H1 (cell line): ENCODE measurements around the gene DPM2. TPM values are rescaled to one million over a fixed set of nuclear protein-coding genes. Genes with fewer than 3 reads are reported as not detected.

Source experiments
- CTCF ChIA-PET: fragments of 300-600 bp; sonication (Branson Sonifier 250); formaldehyde crosslinking; loops from one replicate; lab custom pipeline; 2021; ENCODE audit not compliant: partially characterized antibody; lab: Charles Lee
- POLR2A ChIA-PET: fragments of 300-600 bp; sonication (Branson Sonifier 250); formaldehyde crosslinking; loops from one replicate; lab custom pipeline; 2021; ENCODE audit warnings: inconsistent platforms; ENCODE audit not compliant: partially characterized antibody; lab: Charles Lee
- DNase-seq, 2 experiments: peaks; one replicate each; pipeline versions ENCODE4 v3.0.0 to v3.0.0-alpha.2; 2010 to 2022; ENCODE audit warnings: low spot score in 2 of 2, low read depth in 1 of 2, mixed read lengths in 1 of 2
- FAIRE-seq: peaks from 2 replicates; lab custom pipeline; 2011; peaks lifted over from hg19 to GRCh38; lab: Jason Lieb, UNC
- H2AFZ ChIP-seq: 2 replicates; pipeline ENCODE4 v1.8.1; 2012; ENCODE audit warnings: low read length, inconsistent platforms
- H2AK5ac ChIP-seq: 2 replicates; pipeline ENCODE4 v1.6.1; 2013; ENCODE audit warnings: low read depth, low read length
- H2BK120ac ChIP-seq: replicated peaks from 2 replicates; pipeline ENCODE3; 2013; ENCODE audit warnings: low read depth, low read length, inconsistent platforms
- H2BK12ac ChIP-seq: 2 replicates; pipeline ENCODE4 v1.6.1; 2013; ENCODE audit warnings: low read depth, low read length
- H2BK15ac ChIP-seq: 2 replicates; pipeline ENCODE4 v1.6.1; 2013; ENCODE audit warnings: low read length
- H2BK20ac ChIP-seq: 2 replicates; pipeline ENCODE4 v1.6.1; 2013; ENCODE audit warnings: low read length
- H2BK5ac ChIP-seq: 2 replicates; pipeline ENCODE4 v1.6.1; 2013; ENCODE audit warnings: low read depth, low read length
- H3K14ac ChIP-seq: 2 replicates; pipeline ENCODE4 v1.6.1; 2013; ENCODE audit warnings: inconsistent platforms; ENCODE audit not compliant: insufficient read length
- H3K18ac ChIP-seq: 2 replicates; pipeline ENCODE4 v1.6.1; 2013; ENCODE audit warnings: low read length; ENCODE audit errors: extremely low read depth
- H3K23ac ChIP-seq: 2 replicates; pipeline ENCODE4 v1.6.1; 2013; ENCODE audit warnings: inconsistent platforms; ENCODE audit not compliant: insufficient read length
- H3K23me2 ChIP-seq: 2 replicates; pipeline ENCODE4 v1.6.1; 2013; ENCODE audit warnings: low read depth, low read length
- H3K27ac ChIP-seq: 2 replicates; pipeline ENCODE4 v1.6.1; 2011; ENCODE audit warnings: low read depth, low read length, inconsistent platforms
- H3K27me3 ChIP-seq, 4 experiments: replicated peaks in 1 of 4; 1 replicate in 1 of 4; 2 replicates in 3 of 4; pipeline versions ENCODE4 v1.6.1 to v1.8.1; 2011 to 2013; ENCODE audit warnings: low read length in 3 of 4, mild to moderate bottlenecking in 3 of 4, inconsistent platforms in 2 of 4, mixed read lengths in 2 of 4, moderate library complexity in 1 of 4; ENCODE audit not compliant: control insufficient read depth in 3 of 4, insufficient read depth in 3 of 4; ENCODE audit errors: extremely low read depth in 1 of 4
- H3K36me3 ChIP-seq, 4 experiments: 2 replicates each; pipeline versions ENCODE4 v1.6.1 to v1.8.1; 2011 to 2013; ENCODE audit warnings: mild to moderate bottlenecking in 4 of 4, low read length in 3 of 4, moderate library complexity in 2 of 4, control low read depth in 1 of 4, inconsistent platforms in 1 of 4; ENCODE audit not compliant: insufficient read depth in 4 of 4, control insufficient read depth in 2 of 4
- H3K4ac ChIP-seq: replicated peaks from 2 replicates; pipeline ENCODE3; 2013; ENCODE audit warnings: low read length, low read depth, mixed read lengths, inconsistent platforms; ENCODE audit not compliant: insufficient read length
- H3K4me1 ChIP-seq, 4 experiments: replicated peaks in 1 of 4; 1 replicate in 1 of 4; 2 replicates in 3 of 4; pipeline versions ENCODE4 v1.6.1 to v1.8.1; 2011 to 2013; ENCODE audit warnings: low read length in 3 of 4, inconsistent platforms in 2 of 4, mixed read lengths in 1 of 4; ENCODE audit not compliant: insufficient read depth in 4 of 4, control insufficient read depth in 3 of 4
- H3K4me2 ChIP-seq, 2 experiments: 2 replicates each; pipeline versions ENCODE4 v1.6.1 to v1.8.1; 2011 to 2013; ENCODE audit warnings: low read depth in 2 of 2, low read length in 2 of 2, control low read depth in 1 of 2, inconsistent platforms in 1 of 2, mild to moderate bottlenecking in 1 of 2; ENCODE audit not compliant: insufficient read depth in 1 of 2
- H3K4me3 ChIP-seq, 4 experiments: fragments of 200-600, 300-600 bp in 1 of 4; sonication (generic), shearing (Covaris generic), sonication (Bioruptor Twin) in 1 of 4; 2 replicates each; pipeline versions ENCODE4 v1.5.1 to v1.8.1; 2011 to 2016; ENCODE audit warnings: low read length in 4 of 4, low read depth in 3 of 4, control low read depth in 2 of 4, inconsistent platforms in 2 of 4, mild to moderate bottlenecking in 2 of 4, mixed read lengths in 1 of 4, moderate library complexity in 1 of 4; ENCODE audit not compliant: insufficient read depth in 2 of 4; ENCODE audit errors: extremely low read depth in 1 of 4
- H3K56ac ChIP-seq: replicated peaks from 2 replicates; pipeline ENCODE3; 2013; ENCODE audit warnings: low read depth, mild to moderate bottlenecking, mixed read lengths, low read length, inconsistent platforms; ENCODE audit not compliant: insufficient read length
- H3K79me1 ChIP-seq: 2 replicates; pipeline ENCODE4 v1.6.1; 2013; ENCODE audit warnings: low read depth, low read length, control low read depth
- H3K79me2 ChIP-seq, 2 experiments: 2 replicates each; pipeline versions ENCODE4 v1.6.1 to v1.8.1; 2012 to 2013; ENCODE audit warnings: low read length in 2 of 2, mild to moderate bottlenecking in 2 of 2, inconsistent platforms in 1 of 2; ENCODE audit not compliant: insufficient read depth in 2 of 2, control insufficient read depth in 1 of 2
- H3K9ac ChIP-seq, 4 experiments: replicated peaks in 1 of 4; 1 replicate in 1 of 4; 2 replicates in 3 of 4; pipeline versions ENCODE4 v1.6.1 to v1.8.1; 2011 to 2013; ENCODE audit warnings: low read depth in 3 of 4, low read length in 3 of 4, control low read depth in 2 of 4, mild to moderate bottlenecking in 2 of 4, moderate library complexity in 2 of 4, inconsistent platforms in 1 of 4; ENCODE audit errors: extremely low read depth in 1 of 4
- H3K9me3 ChIP-seq, 2 experiments: 2 replicates each; pipeline versions ENCODE4 v1.6.1 to v1.8.1; 2012 to 2013; ENCODE audit warnings: mild to moderate bottlenecking in 2 of 2, moderate library complexity in 2 of 2, control low read depth in 1 of 2, inconsistent platforms in 1 of 2, low read depth in 1 of 2, low read length in 1 of 2, mixed read lengths in 1 of 2; ENCODE audit not compliant: insufficient read depth in 2 of 2
- H4K20me1 ChIP-seq, 2 experiments: replicated peaks in 1 of 2; 2 replicates each; pipeline versions ENCODE3 to v1.8.1; 2011 to 2013; ENCODE audit warnings: inconsistent platforms in 2 of 2, low read length in 2 of 2, mild to moderate bottlenecking in 1 of 2; ENCODE audit not compliant: insufficient read depth in 2 of 2, control insufficient read depth in 1 of 2
- H4K5ac ChIP-seq: 2 replicates; pipeline ENCODE4 v1.6.1; 2013; ENCODE audit warnings: low read length, low read depth, mixed read lengths, inconsistent platforms; ENCODE audit not compliant: insufficient read length
- H4K8ac ChIP-seq: 2 replicates; pipeline ENCODE4 v1.8.0; 2013; ENCODE audit warnings: mild to moderate bottlenecking, moderate library complexity, low read length, inconsistent platforms; ENCODE audit not compliant: insufficient read depth; ENCODE audit errors: extremely low read depth
- H4K91ac ChIP-seq: replicated peaks from 2 replicates; pipeline ENCODE3; 2013; ENCODE audit warnings: low read length, mixed read lengths, inconsistent platforms; ENCODE audit not compliant: insufficient read length
- CHD2 ChIP-seq: IDR thresholded peaks from 2 replicates; pipeline ENCODE4 v1.6.1; 2012; ENCODE audit warnings: low read length, improper control_type of control experiment
- CTBP2 ChIP-seq: IDR thresholded peaks from 2 replicates; pipeline ENCODE4 v1.7.0; 2011; ENCODE audit warnings: borderline replicate concordance, mild to moderate bottlenecking, moderate library complexity, mixed read lengths, low read length; ENCODE audit not compliant: insufficient read depth, insufficient read length
- KDM4A ChIP-seq: IDR thresholded peaks from one replicate; pipeline ENCODE4 v1.7.1; 2012; ENCODE audit warnings: low read depth, mild to moderate bottlenecking, moderate library complexity, low read length, inconsistent platforms; ENCODE audit not compliant: severe bottlenecking
- WGBS, 2 experiments: shearing (Covaris generic) in 1 of 2; methylation state at CpG; one replicate each; pipeline versions ENCODE4 v1.1.6 to v1.1.7; 2013 to 2015; ENCODE audit warnings: low lambda C conversion rate in 2 of 2, mixed read lengths in 2 of 2, inconsistent platforms in 1 of 2, low coverage in 1 of 2, missing lambda C conversion rate in 1 of 2; ENCODE audit not compliant: insufficient replicate concordance in 2 of 2, insufficient coverage in 1 of 2, insufficient read length in 1 of 2; ENCODE audit errors: extremely low coverage in 1 of 2, missing lambda C conversion rate in 1 of 2; 5-methylcytosine and 5-hydroxymethylcytosine counted together
- polyA plus RNA-seq, 7 experiments: library from polyadenylated mRNA; depleted of rRNA in 3 of 7; stranded (reverse) in 5 of 7; unstranded in 2 of 7; fragments of >200 nt in 5 of 7; fragments of 200-250 nt in 2 of 7; gene quantifications; 1 replicate in 5 of 7; 2 replicates in 1 of 7; 4 replicates in 1 of 7; pipeline versions ENCODE4 v1.2.1 to v1.2.3, GENCODE V29; 2011 to 2013; ENCODE audit warnings: missing spikeins in 2 of 7, mixed read lengths in 2 of 7
- total RNA-seq: library from RNA; stranded (reverse); fragmentation: NEBNext Ultra II Directional; extraction: Animal tissue kit (Norgen Biotek cat#: 25700); gene quantifications from 2 replicates; pipeline ENCODE4 v1.2.1, GENCODE V29; 2021

The DPM2 gene
- total and polyA plus RNA-seq, 2 of the 8 experiments (the other 6 are each of a cell fraction or from before 2014, with no cell fraction given), result 45.4 to 95.4 TPM

DNA sequence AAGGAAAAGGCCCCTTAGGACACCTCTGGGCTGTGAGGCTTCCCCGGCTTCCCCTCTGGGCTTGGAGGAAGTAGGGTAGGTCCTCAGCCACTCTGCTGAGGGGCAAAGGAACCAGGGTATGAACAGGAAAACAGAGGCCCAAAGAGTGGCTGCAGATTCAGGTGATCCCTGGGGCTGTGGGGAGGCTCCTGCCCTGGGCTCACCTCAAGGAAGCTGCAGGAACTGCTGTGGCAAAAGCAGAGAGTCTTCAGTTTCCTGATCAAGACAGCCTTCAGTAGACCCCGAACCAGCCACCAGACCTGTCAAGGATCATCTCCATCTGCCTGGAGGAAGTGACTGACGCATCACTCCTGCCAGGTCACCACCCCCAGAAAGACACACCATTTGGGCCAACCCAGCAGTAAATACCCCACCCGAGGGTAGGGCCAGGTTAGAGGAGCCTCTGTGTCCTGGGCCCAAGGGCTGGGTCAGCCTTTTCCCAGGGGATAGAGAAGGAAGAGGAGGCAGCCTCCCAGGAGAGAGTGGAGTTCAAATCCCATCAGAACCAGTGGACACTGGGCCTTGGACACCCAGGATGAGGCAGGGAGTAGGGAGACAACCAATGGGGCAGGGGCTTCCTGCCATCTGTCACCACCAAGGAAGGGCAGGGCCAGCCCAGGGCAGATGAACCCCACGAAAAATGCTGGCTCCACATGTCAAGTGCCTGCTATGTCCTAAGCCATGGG is 32.5 kb downstream of the DPM2 start:
- DNase-seq, result no peak
- Histone ChIP-seq H2BK5ac (peak overlapping the region; percentile 63; the same call in 1 of the 2 replicates), H3K4me1 (peaks cover 3 to 21% (median 9%) of the 10 kb centered on the region in 4 experiments), H3K27ac (peak overlapping the region; percentile 12; the same call in 1 of the 2 replicates), H3K79me2 (no peaks in the 10 kb centered on the region), H2AK5ac (0 out of 2 replicates have a peak overlapping the region, but pooled peaks have one; percentile 61), H3K4ac (no peak overlapping the region), H3K27me3 (no peaks in the 10 kb centered on the region), H4K20me1 (peaks cover 0 to 1% of the 10 kb centered on the region in 2 experiments), H3K4me3 (no peak overlapping the region), H3K23ac (no peak overlapping the region), H3K14ac (no peak overlapping the region), H3K4me2 (no peak overlapping the region), H2BK12ac (0 out of 2 replicates have a peak overlapping the region, but pooled peaks have one; percentile 27), H4K5ac (no peak overlapping the region), H3K79me1 (no peaks in the 10 kb centered on the region), H2BK15ac (0 out of 2 replicates have a peak overlapping the region, but pooled peaks have one; percentile 18), H2BK120ac (no peak overlapping the region), H3K23me2 (no peaks in the 10 kb centered on the region), H3K36me3 (no peaks in the 10 kb centered on the region), H3K9ac (no peak overlapping the region), H3K18ac (0 out of 2 replicates have a peak overlapping the region, but pooled peaks have one; percentile 53), H2BK20ac (no peak overlapping the region), H3K9me3 (no peaks in the 10 kb centered on the region), H3K56ac (no peak overlapping the region), H4K91ac (no peak overlapping the region), H2AFZ (no peak overlapping the region), H4K8ac (no peak overlapping the region; the same call in 1 of the 2 replicates)
- no peak for FAIRE-seq
- ChIA-PET POLR2A (interaction anchor here (1.0 to 2.1 kb wide), 5 partner anchors 12 to 24 kb away, joined by 3 to 16 read pairs (median 3); partner anchors contain the start of gene ST6GALNAC4), CTCF (interaction anchor here (1.0 to 1.9 kb wide), 8 partner anchors 8 to 163 kb away, joined by 3 to 13 read pairs (median 4); partner anchors contain the start of gene PIP5KL1)
- WGBS, 2 experiments, result 92% methylated on average over 5 of the region's 5 CpGs; no CpG with 5 or more reads in 1 of the 2 experiments
- TF ChIP-seq KDM4A, result no peak
- no peak for TF ChIP-seq CHD2
- no peak for TF ChIP-seq CTBP2
